Ishikawa (cell line): Measurements from ENCODE around the gene PTGS2.

Experiments used
- CEBPB ChIP-seq: IDR thresholded peaks from 2 replicates; pipeline ENCODE4 v1.6.1; 2012
- EGR1 ChIP-seq: IDR thresholded peaks from 2 replicates; pipeline ENCODE4 v1.6.1; 2012
- FOXM1 ChIP-seq: IDR thresholded peaks from 2 replicates; pipeline ENCODE4 v1.6.1; 2012; ENCODE audit warnings: low read depth, borderline replicate concordance
- RAD21 ChIP-seq: IDR thresholded peaks from 2 replicates; pipeline ENCODE4 v1.6.1; 2012; ENCODE audit warnings: low read depth
- TCF12 ChIP-seq: IDR thresholded peaks from 2 replicates; pipeline ENCODE4 v1.6.1; 2012; ENCODE audit warnings: low read depth
- TEAD4 ChIP-seq: IDR thresholded peaks from 2 replicates; pipeline ENCODE4 v1.6.1; 2012
- YY1 ChIP-seq: IDR thresholded peaks from 2 replicates; pipeline ENCODE4 v1.6.1; 2012; ENCODE audit warnings: low read depth
- TF ChIP-seq, protein P1 (sequence below): IDR thresholded peaks from 2 replicates; pipeline ENCODE4 v1.6.1; 2012
- TF ChIP-seq, protein P2 (sequence below): IDR thresholded peaks from 2 replicates; pipeline ENCODE4 v1.6.1; 2012
- TF ChIP-seq, protein P3 (sequence below): IDR thresholded peaks from 2 replicates; pipeline ENCODE4 v1.6.1; 2012; ENCODE audit warnings: low read depth, mild to moderate bottlenecking

DNA sequence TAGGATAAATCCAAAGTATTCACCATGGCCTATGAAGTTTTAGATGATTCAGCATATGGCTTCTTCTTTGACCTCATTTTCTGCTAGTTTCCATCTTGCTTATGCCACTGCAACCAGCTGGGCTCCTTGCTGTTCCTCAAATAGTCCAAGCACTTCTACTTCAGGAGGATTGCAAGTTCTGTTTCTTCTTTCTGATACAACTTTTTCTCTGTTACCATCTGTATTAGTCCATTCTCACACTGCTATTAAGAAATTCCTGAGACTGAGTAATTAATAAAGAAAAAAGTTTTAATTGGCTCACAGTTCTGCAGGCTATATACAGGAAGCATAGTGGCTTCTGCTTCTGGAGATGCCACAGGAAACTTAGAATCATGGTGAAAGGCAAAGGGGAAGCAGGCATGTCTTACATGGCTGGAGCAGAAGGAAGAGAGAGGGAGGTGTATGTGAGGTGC lies 20.3 kb downstream of the PTGS2 start:
- TF ChIP-seq, protein P1, sequence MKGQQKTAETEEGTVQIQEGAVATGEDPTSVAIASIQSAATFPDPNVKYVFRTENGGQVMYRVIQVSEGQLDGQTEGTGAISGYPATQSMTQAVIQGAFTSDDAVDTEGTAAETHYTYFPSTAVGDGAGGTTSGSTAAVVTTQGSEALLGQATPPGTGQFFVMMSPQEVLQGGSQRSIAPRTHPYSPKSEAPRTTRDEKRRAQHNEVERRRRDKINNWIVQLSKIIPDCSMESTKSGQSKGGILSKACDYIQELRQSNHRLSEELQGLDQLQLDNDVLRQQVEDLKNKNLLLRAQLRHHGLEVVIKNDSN: no peak
- TF ChIP-seq, protein P2, sequence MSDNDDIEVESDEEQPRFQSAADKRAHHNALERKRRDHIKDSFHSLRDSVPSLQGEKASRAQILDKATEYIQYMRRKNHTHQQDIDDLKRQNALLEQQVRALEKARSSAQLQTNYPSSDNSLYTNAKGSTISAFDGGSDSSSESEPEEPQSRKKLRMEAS: no peak
- TF ChIP-seq CEBPB (no peak), TCF12 (no peak), FOXM1 (no peak), YY1 (no peak), RAD21 (no peak), EGR1 (no peak), TEAD4 (no peak)
- TF ChIP-seq, protein P3, sequence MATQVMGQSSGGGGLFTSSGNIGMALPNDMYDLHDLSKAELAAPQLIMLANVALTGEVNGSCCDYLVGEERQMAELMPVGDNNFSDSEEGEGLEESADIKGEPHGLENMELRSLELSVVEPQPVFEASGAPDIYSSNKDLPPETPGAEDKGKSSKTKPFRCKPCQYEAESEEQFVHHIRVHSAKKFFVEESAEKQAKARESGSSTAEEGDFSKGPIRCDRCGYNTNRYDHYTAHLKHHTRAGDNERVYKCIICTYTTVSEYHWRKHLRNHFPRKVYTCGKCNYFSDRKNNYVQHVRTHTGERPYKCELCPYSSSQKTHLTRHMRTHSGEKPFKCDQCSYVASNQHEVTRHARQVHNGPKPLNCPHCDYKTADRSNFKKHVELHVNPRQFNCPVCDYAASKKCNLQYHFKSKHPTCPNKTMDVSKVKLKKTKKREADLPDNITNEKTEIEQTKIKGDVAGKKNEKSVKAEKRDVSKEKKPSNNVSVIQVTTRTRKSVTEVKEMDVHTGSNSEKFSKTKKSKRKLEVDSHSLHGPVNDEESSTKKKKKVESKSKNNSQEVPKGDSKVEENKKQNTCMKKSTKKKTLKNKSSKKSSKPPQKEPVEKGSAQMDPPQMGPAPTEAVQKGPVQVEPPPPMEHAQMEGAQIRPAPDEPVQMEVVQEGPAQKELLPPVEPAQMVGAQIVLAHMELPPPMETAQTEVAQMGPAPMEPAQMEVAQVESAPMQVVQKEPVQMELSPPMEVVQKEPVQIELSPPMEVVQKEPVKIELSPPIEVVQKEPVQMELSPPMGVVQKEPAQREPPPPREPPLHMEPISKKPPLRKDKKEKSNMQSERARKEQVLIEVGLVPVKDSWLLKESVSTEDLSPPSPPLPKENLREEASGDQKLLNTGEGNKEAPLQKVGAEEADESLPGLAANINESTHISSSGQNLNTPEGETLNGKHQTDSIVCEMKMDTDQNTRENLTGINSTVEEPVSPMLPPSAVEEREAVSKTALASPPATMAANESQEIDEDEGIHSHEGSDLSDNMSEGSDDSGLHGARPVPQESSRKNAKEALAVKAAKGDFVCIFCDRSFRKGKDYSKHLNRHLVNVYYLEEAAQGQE: no peak
